Right atrium auricular region (tissue), 2 donors: ENCODE data around the gene EXOSC1. TPM values are rescaled to one million over a fixed set of nuclear protein-coding genes. Genes with fewer than 3 reads are reported as not detected.
"Not testable (repeated sequence)": the region's sequence is repeated elsewhere in the genome, so short reads cannot be mapped to it uniquely, and the experiment has no call there.

Source experiments
- DNase-seq: peaks from one replicate; pipeline ENCODE4 v3.0.0-alpha.2; 2019; ENCODE audit warnings: low spot score
- H3K27ac ChIP-seq, 2 donors: fragments of 200-600 bp; sonication (generic); 1 replicate in 1 of 2; 2 replicates in 1 of 2; pipeline ENCODE4 v1.5.1; 2016 to 2019
- H3K27me3 ChIP-seq, 2 donors: fragments of 200-600 bp; sonication (generic); one replicate each; pipeline versions ENCODE4 v1.5.1 to v1.6.0; 2017 to 2019
- H3K36me3 ChIP-seq: fragments of 200-600 bp; sonication (generic); one replicate; pipeline ENCODE4 v1.5.1; 2016
- H3K4me1 ChIP-seq, 2 donors: fragments of 200-600 bp; sonication (generic); one replicate each; pipeline versions ENCODE4 v1.5.1 to v1.6.0; 2017 to 2019
- H3K4me3 ChIP-seq, 2 donors: fragments of 200-600 bp; sonication (generic); 1 replicate in 1 of 2; 2 replicates in 1 of 2; pipeline ENCODE4 v1.5.1; 2017 to 2019; ENCODE audit warnings: mild to moderate bottlenecking in 1 of 2, moderate library complexity in 1 of 2
- H3K9me3 ChIP-seq, 2 donors: fragments of 200-600 bp; sonication (generic); one replicate each; pipeline ENCODE4 v1.5.1; 2019
- total RNA-seq, 2 donors: library from RNA; depleted of rRNA; stranded (reverse); fragments of >200 nt; gene quantifications; one replicate each; pipeline ENCODE4 v1.1.0, GENCODE V29; 2016
- TF ChIP-seq, protein P1 (sequence below), 2 donors: fragments of 200-600 bp; sonication (generic); IDR thresholded peaks; one replicate each; pipeline ENCODE4 v1.5.1; 2019; ENCODE audit warnings: antibody characterized with exemption in 2 of 2

EXOSC1 gene
- total RNA-seq, 2 donors from 2014 or later, result 16.0 to 17.5 TPM

DNA sequence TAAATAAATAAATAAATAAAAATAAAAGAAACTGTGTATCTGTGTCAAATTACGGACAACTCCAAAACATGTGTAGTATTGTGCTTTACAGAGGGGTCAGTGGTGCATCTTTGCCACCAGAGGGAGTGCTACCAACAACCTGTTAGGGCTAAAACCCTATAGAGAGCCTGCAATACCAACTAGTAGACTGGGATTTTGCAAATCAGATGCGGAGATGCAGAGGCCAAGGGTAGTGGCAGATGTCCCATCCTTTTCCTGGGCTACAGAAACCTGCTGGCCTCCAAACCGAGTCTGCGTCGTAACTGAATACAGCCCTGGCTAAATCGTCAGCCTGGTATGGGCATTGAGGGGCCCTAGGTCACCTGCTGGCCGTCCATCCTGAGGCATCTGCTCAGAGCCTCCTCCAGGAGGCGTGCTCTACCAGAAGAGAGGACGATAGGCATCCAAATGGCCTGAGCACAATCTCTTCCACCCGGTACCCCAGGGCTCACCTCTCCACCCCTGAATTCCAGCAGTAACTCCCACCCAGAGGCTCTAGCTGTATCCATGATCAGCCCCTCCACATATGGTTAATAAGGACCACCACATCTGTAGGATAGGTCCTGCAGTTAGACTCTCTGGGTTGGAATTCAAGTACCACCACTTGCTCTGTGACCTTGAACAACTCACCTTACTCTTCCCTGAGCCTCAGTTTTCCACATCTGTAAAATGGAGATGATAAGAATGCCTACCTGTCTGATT lies 38.4 kb downstream of the EXOSC1 start:
- Histone ChIP-seq H3K4me1 (peaks cover 0 to 9% of the 10 kb centered on the region in 2 donors), H3K36me3 (no peaks in the 10 kb centered on the region), H3K4me3 (peak overlapping the region in 1 of 2 donors; percentile 16), H3K9me3 (no peaks in the 10 kb centered on the region), H3K27ac (no peak overlapping the region), H3K27me3 (no peaks in the 10 kb centered on the region)
- TF ChIP-seq, protein P1, sequence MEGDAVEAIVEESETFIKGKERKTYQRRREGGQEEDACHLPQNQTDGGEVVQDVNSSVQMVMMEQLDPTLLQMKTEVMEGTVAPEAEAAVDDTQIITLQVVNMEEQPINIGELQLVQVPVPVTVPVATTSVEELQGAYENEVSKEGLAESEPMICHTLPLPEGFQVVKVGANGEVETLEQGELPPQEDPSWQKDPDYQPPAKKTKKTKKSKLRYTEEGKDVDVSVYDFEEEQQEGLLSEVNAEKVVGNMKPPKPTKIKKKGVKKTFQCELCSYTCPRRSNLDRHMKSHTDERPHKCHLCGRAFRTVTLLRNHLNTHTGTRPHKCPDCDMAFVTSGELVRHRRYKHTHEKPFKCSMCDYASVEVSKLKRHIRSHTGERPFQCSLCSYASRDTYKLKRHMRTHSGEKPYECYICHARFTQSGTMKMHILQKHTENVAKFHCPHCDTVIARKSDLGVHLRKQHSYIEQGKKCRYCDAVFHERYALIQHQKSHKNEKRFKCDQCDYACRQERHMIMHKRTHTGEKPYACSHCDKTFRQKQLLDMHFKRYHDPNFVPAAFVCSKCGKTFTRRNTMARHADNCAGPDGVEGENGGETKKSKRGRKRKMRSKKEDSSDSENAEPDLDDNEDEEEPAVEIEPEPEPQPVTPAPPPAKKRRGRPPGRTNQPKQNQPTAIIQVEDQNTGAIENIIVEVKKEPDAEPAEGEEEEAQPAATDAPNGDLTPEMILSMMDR (IDR thresholded peaks at IDR 0.05), result peak; percentile 52 to 83
- DNase-seq, result no peak

DNA sequence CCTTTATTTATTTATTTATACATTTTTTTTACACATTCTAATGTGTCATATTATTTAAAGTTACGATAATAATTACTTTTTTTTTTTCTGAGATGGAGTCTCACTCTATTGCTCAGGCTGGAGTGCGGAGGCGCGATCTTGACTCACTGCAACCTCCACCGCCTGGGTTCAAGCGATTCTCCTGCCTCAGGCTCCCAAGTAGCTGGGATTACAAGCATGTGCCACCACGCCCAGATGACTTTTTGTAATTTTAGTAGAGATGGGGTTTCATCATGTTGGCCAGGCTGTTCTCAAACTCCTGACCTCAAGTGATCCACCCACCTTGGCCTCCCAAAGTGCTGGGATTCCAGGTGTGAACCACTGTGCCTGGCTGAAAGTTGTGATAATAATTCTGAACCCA lies 39.3 kb downstream of the EXOSC1 start:
- H3K4me3 ChIP-seq, H3K4me1 ChIP-seq, H3K36me3 ChIP-seq, H3K9me3 ChIP-seq, DNase-seq, H3K27me3 ChIP-seq, H3K27ac ChIP-seq: not testable (repeated sequence)

DNA sequence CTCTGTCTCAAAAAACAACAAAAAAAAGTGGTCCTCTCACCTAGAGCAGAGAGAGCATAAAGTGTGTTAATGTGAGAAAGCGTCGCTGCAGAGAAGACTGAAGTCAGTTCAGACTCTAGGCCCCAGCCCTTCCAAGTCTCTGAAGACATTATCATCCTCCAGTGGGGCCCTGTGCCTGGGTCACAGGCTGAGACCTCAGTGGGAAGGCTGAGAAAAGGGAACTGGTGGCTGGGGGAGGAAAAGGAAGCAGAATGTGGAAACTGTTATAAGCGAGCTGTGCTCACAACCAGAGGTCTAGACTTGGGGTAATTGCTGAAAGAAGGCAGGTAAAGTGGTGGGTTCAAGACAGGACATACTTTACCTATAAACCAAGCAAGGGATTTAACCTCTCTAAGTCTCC lies 39.7 kb downstream of the EXOSC1 start:
- TF ChIP-seq, protein P1 (IDR thresholded peaks at IDR 0.05), result no peak
- no peak overlapping the region for H3K27ac ChIP-seq
- no peak for DNase-seq

DNA sequence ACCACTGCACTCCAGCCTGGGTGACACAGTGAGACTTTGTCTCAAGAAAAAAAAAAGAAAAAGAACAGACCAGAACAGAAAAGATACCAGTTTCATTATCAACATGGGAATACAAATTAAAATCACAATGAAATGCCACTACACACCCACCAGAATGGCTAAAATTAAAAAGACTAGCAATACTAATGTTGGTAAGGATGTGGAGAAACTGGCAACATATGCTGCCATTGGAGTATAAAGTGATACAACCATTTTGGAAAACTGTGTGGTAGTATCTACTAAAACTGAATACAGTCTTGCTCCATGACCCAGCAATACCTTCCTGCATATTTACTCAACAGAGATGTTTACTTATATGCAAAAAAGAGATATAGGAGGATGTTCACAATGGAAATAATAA lies 41.8 kb downstream of the EXOSC1 start:
- Histone ChIP-seq H3K27ac (no peak overlapping the region), H3K27me3 (no peaks in the 10 kb centered on the region), H3K9me3 (no peaks in the 10 kb centered on the region), H3K4me3 (no peak overlapping the region), H3K4me1 (peaks cover 0 to 22% of the 10 kb centered on the region in 2 donors), H3K36me3 (no peaks in the 10 kb centered on the region)
- no peak for DNase-seq
- TF ChIP-seq, protein P1 (IDR thresholded peaks at IDR 0.05), result no peak

More for the DNA sequence above, 39.7 kb downstream of the EXOSC1 start:
- Histone ChIP-seq H3K4me1 (peaks cover 0 to 9% of the 10 kb centered on the region in 2 donors), H3K27me3 (no peaks in the 10 kb centered on the region), H3K36me3 (no peaks in the 10 kb centered on the region), H3K4me3 (no peak overlapping the region), H3K9me3 (no peaks in the 10 kb centered on the region)

DNA sequence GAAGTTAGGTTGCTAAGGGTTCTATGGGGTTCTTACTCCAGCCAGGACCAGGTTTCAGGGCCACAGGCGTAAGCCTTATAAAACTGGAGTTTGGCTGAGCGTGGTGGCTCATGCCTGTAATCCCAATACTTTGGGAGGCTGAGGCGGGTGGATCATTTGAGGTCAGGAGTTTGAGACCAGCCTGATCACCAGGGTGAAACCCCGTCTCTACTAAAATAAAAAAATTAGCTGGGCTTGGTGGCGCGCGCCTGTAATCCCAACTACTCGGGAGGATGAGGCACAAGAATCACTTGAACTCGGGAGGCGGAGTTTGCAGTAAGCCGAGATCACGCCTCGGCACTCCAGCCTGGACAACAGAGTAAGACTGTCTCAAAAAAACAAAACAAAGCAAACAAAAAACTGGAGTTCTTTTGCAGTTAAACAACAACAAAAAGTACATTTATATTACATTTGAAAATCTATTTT lies 44.3 kb downstream of the EXOSC1 start:
- Histone ChIP-seq H3K27ac (peak overlapping the region; percentile 74 to 79), H3K4me1 (peaks cover 0 to 14% of the 10 kb centered on the region in 2 donors), H3K36me3 (peaks cover 8% of the 10 kb centered on the region), H3K4me3 (peak overlapping the region; percentile 77 to 86), H3K27me3 (no peaks in the 10 kb centered on the region), H3K9me3 (no peaks in the 10 kb centered on the region)
- no peak for DNase-seq
- TF ChIP-seq, protein P1 (IDR thresholded peaks at IDR 0.05), result no peak

DNA sequence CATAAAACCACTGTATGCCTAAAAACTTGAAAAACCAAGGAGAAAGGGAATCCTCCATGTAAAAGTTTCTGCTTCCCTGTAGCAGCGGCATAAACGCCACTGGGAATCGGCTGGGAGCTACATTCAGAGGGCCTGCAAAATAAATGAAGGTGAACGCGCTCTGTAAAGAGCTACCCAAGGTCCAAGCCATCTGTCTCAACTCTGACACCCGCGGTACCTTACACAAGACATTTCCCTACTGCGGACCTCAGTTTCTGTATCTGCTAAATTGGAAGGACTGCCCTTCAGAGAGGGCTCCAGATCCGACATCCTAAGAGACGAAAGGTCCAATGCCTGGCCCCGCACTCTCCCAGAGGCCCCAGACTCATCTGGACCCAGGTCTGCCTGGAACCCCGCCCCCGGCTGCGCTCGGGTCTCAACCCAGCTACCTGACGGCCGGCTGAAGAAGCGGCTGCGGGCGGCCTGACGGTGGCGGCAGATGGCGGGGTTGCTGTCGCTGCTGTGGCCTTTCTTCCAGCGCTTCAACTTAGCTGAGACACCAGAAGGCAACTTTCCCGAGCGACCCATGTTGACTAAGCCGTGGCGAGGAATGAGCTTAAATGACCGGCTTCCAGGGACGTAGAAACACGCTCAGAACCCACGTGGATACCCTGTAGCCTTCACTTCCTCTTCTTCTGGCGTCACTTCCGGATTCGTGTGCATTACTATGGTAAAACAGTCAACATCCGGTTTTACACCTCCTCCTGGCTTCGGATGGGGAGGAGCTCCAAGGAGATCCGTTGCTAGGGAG lies 44.9 kb downstream of the EXOSC1 start, which contains the start of gene RRP12:
Gene RRP12, minus strand, starts transcription at position 676 of the 790 bp plus-strand sequence. Its CDS starts 109 bp downstream, at position 567.
- Histone ChIP-seq H3K4me1 (peaks cover 0 to 14% of the 10 kb centered on the region in 2 donors), H3K27ac (peak within 1 kb of the TSS; percentile 74 to 79), H3K9me3 (no peaks in the 10 kb centered on the region), H3K27me3 (no peaks in the 10 kb centered on the region), H3K36me3 (peaks cover 15% of the 10 kb centered on the region), H3K4me3 (peak within 1 kb of the TSS; percentile 77 to 86)
- TF ChIP-seq, protein P1 (IDR thresholded peaks at IDR 0.05), result peak in 1 of 2 donors; percentile 18
- DNase-seq, result peak; percentile 94
